ENCODE results near the gene HNRNPA3.
"Not testable (repeated sequence)": the region's sequence is repeated elsewhere in the genome, so short reads cannot be mapped to it uniquely, and the experiment has no call there.

The HNRNPA3 gene

GRCh38 chr2:177188482-177189469 lies 23.8 kb upstream of the HNRNPA3 start:
- DNase-seq: no peak

- DNase-seq: no peak
Measured at GRCh38 chr2:177190941-177191340, 21.7 kb upstream of the HNRNPA3 start.

DNA sequence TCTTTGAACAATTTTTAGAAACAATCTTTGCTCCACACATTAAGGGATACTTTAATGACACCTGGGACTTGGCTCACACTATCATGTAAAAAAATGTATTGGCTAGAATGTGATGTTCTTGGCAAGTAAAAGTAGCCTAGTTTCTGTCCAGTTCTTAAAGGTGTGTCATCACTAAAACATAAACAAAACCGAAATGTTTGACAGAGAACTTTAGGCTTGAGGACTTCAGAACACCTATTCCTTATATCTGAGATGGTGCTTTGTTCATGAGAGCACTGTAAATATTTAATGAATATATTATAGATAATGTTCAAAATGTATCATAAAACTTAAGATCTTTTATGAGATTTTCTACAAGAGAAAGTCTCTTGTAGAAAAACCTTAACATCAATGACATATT lies 19.8 kb upstream of the HNRNPA3 start:
- DNase-seq: no peak

DNA sequence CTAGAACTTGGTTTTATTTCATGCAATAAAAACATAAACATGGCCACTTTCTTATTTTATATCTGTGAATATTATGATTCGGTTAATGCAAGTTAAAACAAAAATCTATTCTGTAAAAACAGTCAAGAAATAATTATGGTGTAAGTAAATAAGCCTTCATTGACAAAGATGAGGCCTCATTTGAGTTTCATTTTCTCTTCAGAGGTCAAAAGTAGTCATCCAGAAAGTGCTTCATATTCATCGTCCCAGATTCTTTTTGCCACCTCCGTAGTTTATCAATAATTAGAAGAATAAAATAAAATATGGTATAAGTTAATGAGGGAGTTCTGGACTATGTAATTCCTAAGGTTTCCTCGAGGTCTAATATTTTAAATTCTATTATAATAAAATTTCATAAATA lies 19.4 kb upstream of the HNRNPA3 start:
- no peak for DNase-seq

DNA sequence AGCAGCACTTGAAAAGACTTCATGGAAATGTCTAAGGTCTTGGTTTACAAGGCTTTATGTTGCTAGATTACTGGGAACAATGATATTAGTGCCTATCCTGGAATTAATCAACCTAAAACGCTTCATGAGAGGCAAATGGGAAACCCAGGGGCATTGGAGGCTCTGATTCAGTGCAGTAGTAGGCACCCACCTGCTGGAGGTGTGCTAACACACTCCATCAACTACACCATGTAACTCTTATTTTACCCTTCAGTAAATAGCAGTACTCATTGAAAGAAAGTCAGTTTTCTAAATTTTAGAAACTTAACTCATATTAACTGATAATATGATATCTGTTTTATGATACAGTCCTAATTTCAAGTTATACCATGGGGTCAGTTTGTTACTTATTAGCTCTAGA lies 17.4 kb upstream of the HNRNPA3 start:
- DNase-seq: no peak

GRCh38 chr2:177200419-177200818 lies 12.2 kb upstream of the HNRNPA3 start:
- not testable (repeated sequence) for DNase-seq

- no peak for DNase-seq
Measured at GRCh38 chr2:177201919-177202346, 10.7 kb upstream of the HNRNPA3 start.

DNA sequence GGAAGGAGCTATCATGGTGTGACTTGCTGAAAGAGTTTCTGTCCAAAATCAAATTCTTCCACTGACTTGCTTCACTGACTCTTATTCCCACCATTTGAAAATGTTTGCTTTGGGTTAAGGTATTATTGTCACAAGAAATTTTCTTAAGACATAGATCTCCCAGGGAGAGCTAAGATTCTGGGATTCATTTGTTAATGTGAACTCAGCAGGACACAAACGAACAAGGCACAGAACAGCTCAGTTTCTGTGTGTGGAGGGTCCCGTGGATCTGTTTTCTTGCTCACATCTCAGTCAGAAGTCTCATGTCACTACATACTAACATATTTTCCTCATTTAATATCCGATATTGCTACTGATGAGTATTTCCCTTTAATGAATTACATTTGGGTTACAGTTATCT lies 8.2 kb upstream of the HNRNPA3 start:
- DNase-seq: no peak

DNA sequence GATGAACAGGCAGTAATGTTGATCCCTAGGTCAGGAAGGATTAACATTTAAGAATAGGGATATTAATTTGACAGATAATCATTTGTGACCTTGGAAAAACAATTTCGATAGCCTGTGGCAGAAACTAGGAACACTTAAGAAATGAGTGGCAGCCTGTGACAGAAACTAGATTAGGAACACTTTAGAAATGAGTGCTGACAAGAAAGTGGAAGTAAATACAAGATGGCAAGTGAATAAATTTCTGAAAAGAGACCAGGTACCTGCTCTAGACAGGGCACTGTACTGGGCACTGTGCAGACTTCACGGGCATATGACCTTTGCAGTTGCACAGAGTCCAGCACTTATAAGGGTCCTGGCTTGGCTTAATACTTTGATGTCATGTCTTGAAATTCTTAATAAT lies 5.5 kb upstream of the HNRNPA3 start:
- DNase-seq: no peak

GRCh38 chr2:177211169-177211568 lies 1.4 kb upstream of the HNRNPA3 start:
- DNase-seq: peak; percentile 23

DNA sequence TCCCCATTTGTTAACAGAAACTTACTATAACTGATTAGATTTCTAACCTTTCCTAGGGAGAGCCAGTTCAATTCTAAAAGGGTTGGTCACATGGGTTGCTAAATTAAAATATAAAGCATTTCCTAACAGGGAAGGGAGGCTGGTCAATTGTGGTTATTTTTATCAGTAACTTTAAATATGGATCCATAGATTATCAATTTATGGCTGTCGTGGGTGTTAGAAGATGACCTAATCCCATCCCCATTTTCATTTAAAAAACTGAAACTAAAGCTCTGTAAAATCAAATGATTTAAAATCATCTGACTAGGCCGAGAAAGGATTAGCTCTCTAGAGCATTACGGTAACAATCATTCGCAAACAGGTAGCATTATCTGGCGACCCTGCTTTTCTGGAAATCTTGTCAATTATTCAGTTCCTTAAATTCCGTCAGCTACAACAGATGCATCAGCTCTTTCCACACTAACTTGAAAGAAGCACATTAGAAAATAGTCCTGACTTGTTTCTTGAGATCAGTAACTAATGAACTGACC lies 953 bp upstream of the HNRNPA3 start:
- DNase-seq: no peak

DNA sequence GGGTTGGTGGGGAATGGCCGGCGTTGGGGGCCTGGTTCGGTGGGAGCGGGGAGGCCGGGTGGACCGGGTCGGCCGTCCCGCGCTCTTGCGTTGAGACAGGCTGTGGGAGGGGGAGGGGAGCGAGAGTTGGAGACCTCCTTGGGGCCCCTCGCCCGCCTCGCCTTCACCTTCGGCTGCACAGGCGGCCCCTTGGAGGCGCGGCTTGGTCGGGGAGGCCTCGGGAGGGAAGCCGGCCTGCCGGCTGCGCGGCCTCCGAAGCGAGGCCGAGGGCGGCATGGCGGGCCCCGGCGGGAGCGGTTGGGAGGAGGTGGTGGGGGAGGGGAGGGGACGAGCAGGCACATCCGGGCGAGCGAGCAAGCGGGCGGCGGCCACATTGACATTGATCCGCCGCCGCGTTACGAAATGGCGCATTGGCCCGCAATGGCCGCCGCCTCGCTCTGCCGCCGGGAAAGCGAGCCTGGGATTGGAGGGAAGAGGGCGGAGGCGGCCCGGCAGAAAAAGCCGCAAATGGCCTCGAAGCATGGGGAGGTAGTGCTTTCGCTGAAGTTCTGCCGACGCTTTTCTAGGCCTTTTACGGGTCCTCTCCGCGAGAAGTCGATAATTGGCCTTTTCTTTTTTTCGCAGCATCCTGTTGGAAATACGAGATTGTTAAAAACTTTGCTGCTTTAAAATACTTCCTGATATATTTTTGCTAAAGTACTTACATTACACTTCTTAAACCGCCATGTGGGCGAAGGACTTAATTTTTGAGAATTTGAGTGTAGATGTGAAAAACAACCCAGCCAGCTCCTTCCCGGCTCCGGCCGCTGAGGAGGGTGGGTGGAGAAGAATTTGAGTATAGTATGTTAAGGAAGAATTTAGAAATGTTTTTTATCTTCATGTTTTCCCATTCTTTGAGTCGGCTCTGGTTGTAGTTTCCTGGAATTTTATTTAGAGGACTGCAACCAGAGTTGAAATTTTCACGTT lies 580 bp downstream of the HNRNPA3 start:
- peak; percentile 71 for DNase-seq

GRCh38 chr2:177217247-177217843 lies 4.8 kb downstream of the HNRNPA3 start:
- DNase-seq: no peak

- not testable (repeated sequence) for DNase-seq
Measured at GRCh38 chr2:177219787-177220186, 7.2 kb downstream of the HNRNPA3 start.

GRCh38 chr2:177221534-177221933 lies 8.9 kb downstream of the HNRNPA3 start:
- no peak for DNase-seq

DNA sequence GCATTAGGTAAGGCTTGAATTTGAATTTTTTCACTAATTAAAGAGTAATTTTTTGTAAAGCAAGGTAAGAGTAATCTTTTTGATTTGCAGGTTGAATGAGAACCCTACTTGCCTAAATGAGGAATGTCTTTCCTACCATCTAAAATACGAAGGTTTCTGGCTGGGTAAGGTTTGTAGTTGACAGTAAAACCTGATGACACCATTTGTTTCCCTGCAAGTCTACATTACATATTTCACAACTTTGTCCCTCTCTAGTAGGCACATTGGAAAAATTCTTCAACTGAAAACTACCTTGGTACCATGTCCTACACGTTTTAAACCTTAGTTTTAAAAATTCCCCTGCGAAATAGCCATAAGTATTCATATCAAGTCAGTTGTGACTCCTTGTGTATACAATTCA lies 9.4 kb downstream of the HNRNPA3 start:
- no peak for DNase-seq

- DNase-seq: not testable (repeated sequence)
Measured at GRCh38 chr2:177223436-177223835, 10.8 kb downstream of the HNRNPA3 start.

GRCh38 chr2:177225965-177226360 lies 13.4 kb downstream of the HNRNPA3 start:
- DNase-seq: no peak

GRCh38 chr2:177229442-177230242 lies 17.0 kb downstream of the HNRNPA3 start:
- DNase-seq: no peak

DNA sequence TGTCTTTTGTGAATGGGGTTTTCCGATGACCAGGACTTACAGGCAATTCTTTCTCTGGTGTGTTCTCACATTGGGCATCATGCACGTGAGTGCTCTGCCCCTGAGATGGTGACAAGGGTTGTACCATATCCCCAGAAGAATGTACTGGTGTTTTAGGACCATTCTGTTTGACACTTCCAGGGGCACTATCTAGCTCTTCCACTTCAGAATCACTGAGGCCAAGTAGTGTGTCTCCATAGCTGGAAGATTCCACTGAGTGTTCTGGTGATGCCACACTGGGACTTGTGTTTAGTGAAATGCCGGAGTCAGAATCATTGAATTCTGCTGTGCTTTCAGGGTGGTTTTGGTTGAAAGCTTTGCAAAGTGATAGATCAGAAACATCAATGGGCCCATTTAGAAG lies 18.7 kb downstream of the HNRNPA3 start:
- no peak for DNase-seq

GRCh38 chr2:177232098-177232704 lies 19.6 kb downstream of the HNRNPA3 start:
- no peak for DNase-seq

Data from GF-D8 (cell line).